Left lung (tissue), 10 donors: ENCODE measurements around the gene MCUB. TPM values are rescaled to one million over a fixed set of nuclear protein-coding genes. Genes with fewer than 3 reads are reported as not detected.

Experiments used
- ATAC-seq: fragments of 200-7000 bp; cut with Tn5 transposase; one replicate; pipeline ENCODE4 v1.9.1; 2020; ENCODE audit warnings: moderate library complexity
- DNase-seq, 4 donors: peaks; one replicate each; pipeline ENCODE4 v3.0.0-alpha.2; 2013 to 2020
- H3K27ac ChIP-seq, 2 donors: fragments of 200-600 bp; sonication (generic) in 1 of 2; one replicate each; pipeline versions ENCODE4 v1.5.0 to v1.8.0; 2020 to 2021
- H3K27me3 ChIP-seq, 2 donors: fragments of 200-600 bp; sonication (generic) in 1 of 2; one replicate each; pipeline versions ENCODE4 v1.5.0 to v1.8.0; 2020 to 2021
- H3K36me3 ChIP-seq, 2 donors: fragments of 200-600 bp; sonication (generic) in 1 of 2; one replicate each; pipeline versions ENCODE4 v1.5.0 to v1.8.0; 2020 to 2021
- H3K4me1 ChIP-seq, 2 donors: fragments of 200-600 bp; one replicate each; pipeline ENCODE4 v1.8.0; 2021
- H3K4me3 ChIP-seq, 2 donors: fragments of 200-600 bp; sonication (generic) in 1 of 2; one replicate each; pipeline versions ENCODE4 v1.5.0 to v1.8.0; 2020 to 2021; ENCODE audit warnings: mild to moderate bottlenecking in 1 of 2
- H3K9me3 ChIP-seq, 2 donors: fragments of 200-600 bp; sonication (generic) in 1 of 2; one replicate each; pipeline versions ENCODE4 v1.5.0 to v1.8.0; 2020 to 2021
- CTCF ChIP-seq, 2 donors: fragments of 200-600 bp; sonication (generic) in 1 of 2; IDR thresholded peaks; one replicate each; pipeline versions ENCODE4 v1.5.0 to v1.8.0; 2021; ENCODE audit warnings: antibody characterized with exemption in 2 of 2
- intact Hi-C, 2 donors: fragments of 100-400 bp; cut with DNase I; formaldehyde crosslinking; loops; one replicate each; pipeline versions ENCODE4 v1.11.2 to v1.14.2; 2022
- polyA plus RNA-seq, 6 donors: library from polyadenylated mRNA; unstranded; fragments of 120-200 nt; gene quantifications; one replicate each; pipeline ENCODE4 v1.2.1, GENCODE V29; 2013; ENCODE audit not compliant: insufficient read length in 6 of 6
- total RNA-seq, 2 donors: library from RNA; stranded (reverse); fragmentation: NEBNext Ultra II Directional; extraction: Animal tissue kit (Norgen Biotek cat#: 25700); gene quantifications; one replicate each; pipeline ENCODE4 v1.2.1, GENCODE V29; 2021
- donor health status: DM: no; HTN: yes; CAD: no.
- donor health status: DM: no; HTN: no; CAD: no.

MCUB gene
- total and polyA plus RNA-seq, 8 donors = 5.3 to 28.2 (median 6.2) TPM

DNA sequence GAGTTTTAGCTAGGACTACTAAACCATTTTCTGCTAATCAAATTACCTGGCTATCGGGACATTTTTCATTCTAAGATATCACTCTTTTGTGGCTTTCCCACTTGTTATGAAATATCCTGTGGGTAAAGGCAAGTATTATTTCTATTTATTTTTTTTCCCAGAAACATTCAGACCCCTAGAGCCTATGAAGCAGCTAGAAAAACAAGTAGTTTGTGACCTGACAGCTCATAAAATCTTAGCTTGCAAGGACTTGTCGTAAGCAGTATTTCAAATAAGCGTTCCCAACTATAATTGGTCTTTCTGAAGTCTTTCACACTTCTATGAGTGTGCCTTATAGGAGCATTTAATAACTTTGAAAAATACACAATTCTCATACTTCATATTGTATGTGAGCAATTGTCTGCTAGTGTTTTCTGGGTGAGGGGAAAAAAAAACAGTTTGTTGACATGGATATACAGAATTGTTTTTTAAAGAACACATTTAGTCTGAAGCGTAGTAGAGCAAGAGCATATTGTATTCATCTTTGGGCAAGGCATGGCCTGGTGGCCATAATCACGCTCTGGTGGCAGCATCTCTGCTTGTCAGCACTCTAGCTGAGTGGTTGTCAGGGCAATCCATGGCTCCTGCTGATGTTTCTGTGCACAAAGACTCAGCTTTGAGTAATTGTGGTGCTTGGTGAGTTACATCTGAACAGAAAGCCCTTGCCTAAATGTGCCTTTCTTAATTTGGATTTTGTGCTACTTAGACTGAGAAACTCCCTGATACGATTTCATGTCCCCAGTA lies 2.6 kb downstream of the MCUB start:
- H3K27ac ChIP-seq = no peak overlapping the region
- H3K4me1 ChIP-seq = peaks cover 0 to 13% of the 10 kb centered on the region in 2 donors
- intact Hi-C loops = no loop called here
- no peak for ATAC-seq
- peaks cover 0 to 30% of the 10 kb centered on the region in 2 donors for H3K27me3 ChIP-seq
- H3K9me3 ChIP-seq = peaks cover 0 to 4% of the 10 kb centered on the region in 2 donors
- H3K4me3 ChIP-seq = no peak overlapping the region
- no peaks in the 10 kb centered on the region for H3K36me3 ChIP-seq
- TF ChIP-seq CTCF (IDR thresholded peaks at IDR 0.05) = no peak
- DNase-seq = no peak

GRCh38 chr4:109571494-109571893 lies 11.4 kb downstream of the MCUB start:
- no peak overlapping the region for H3K27ac ChIP-seq
- no peak for TF ChIP-seq CTCF (IDR thresholded peaks at IDR 0.05)
- no peaks in the 10 kb centered on the region for H3K9me3 ChIP-seq
- H3K36me3 ChIP-seq = no peaks in the 10 kb centered on the region
- no peak overlapping the region for H3K4me3 ChIP-seq
- H3K4me1 ChIP-seq = no peaks in the 10 kb centered on the region
- intact Hi-C loops = no loop called here
- no peak for DNase-seq
- H3K27me3 ChIP-seq = no peaks in the 10 kb centered on the region
- no peak for ATAC-seq

GRCh38 chr4:109572154-109572553 lies 12.1 kb downstream of the MCUB start:
- DNase-seq (no peak), ATAC-seq (no peak)
- Histone ChIP-seq H3K27ac (no peak overlapping the region), H3K4me3 (no peak overlapping the region), H3K27me3 (no peaks in the 10 kb centered on the region), H3K4me1 (no peaks in the 10 kb centered on the region), H3K36me3 (no peaks in the 10 kb centered on the region), H3K9me3 (no peaks in the 10 kb centered on the region)
- no peak for TF ChIP-seq CTCF (IDR thresholded peaks at IDR 0.05)
- intact Hi-C loops = no loop called here

- ATAC-seq (peak; percentile 96), DNase-seq (peak in 1 of 4 donors; percentile 53)
- Histone ChIP-seq H3K36me3 (no peaks in the 10 kb centered on the region), H3K9me3 (no peaks in the 10 kb centered on the region), H3K4me3 (no peak overlapping the region), H3K4me1 (no peaks in the 10 kb centered on the region), H3K27me3 (no peaks in the 10 kb centered on the region), H3K27ac (no peak overlapping the region)
- intact Hi-C loops = no loop called here
- TF ChIP-seq CTCF (IDR thresholded peaks at IDR 0.05) = no peak
These were observed 14.4 kb downstream of the MCUB start for GRCh38 chr4:109574443-109574850.

DNA sequence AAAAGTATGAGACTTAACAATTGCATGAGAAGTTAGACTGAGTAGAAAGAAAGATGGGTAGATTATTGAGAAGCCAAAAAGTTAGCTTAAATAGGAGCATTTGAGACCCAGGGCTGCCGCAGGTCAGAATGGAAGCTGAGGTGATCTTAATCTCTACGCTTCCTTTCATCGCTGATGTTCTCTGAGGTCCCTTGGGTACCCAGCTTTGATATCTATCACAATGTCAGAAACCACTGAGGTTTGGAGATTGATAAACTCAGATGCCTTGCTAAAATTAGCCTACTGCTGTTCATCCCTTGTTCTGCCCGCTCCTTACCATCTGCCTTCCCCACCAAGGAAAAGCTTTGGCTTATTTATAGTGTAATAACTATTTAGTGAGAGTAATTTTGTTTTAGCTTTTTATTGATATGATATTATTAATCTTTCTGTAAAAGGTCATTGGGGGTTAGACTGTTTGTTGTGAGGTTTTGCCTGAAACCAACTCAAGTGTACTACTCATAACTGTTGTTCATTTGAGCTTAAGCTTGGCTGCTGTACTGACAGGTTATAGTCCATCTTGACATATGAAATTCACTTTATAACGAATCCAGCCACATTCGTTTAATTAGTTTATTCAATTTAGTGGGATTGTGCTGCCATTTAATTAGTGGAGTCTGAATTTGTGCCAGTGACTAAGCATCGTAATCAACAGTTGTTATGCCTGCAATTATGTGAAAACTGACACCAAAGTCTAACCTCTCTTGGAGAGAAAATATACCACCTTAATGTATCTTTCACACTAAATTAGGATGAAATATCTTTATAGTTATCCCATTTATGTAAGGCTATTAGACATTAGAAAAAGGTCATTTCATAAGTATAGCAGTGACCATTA lies 15.1 kb downstream of the MCUB start:
- intact Hi-C loops = no loop called here
- no peaks in the 10 kb centered on the region for H3K36me3 ChIP-seq
- no peak overlapping the region for H3K27ac ChIP-seq
- H3K27me3 ChIP-seq = no peaks in the 10 kb centered on the region
- TF ChIP-seq CTCF (IDR thresholded peaks at IDR 0.05) = no peak
- H3K4me1 ChIP-seq = no peaks in the 10 kb centered on the region
- no peaks in the 10 kb centered on the region for H3K9me3 ChIP-seq
- ATAC-seq = no peak
- H3K4me3 ChIP-seq = no peak overlapping the region
- DNase-seq = no peak
